Measurements from ENCODE around the gene RGS5. TPM values are rescaled to one million over a fixed set of nuclear protein-coding genes. Genes with fewer than 3 reads are reported as not detected.

Gene RGS5
- total RNA-seq, 1 experiment from 2014 or later = 4.6 TPM

DNA sequence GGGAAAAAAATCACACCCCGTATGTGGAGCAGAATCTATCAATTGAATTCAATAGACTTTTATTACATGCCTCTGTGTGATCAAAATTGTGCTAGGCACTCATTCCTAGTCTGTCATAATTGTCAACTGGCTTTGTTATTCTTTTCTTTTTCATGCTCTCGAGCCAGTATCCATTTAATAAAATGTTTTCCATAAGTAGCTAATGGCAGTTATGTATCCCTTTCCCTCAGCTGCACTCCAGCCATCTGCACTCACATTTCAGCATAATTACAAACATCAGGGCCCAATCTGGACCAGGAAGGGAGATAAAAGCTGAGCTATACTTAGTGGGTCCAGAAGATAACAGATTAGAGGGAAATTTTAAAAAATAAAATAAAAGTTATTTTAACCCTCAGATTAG is 15.9 kb downstream of the RGS5 start:
- H3K9ac ChIP-seq (ENCODE audit: low read length) = no peak overlapping the region
- BruUV-seq (replicated peaks) = no TSS peak
- ChIA-PET CTCF (no interaction called here), RAD21 (ENCODE audit: low non-redundant PET in 1 of 2, low total read pairs in 2 of 2, uncharacterized antibody in 2 of 2, unreplicated experiment in 2 of 2) (no interaction called here), POLR2A (no interaction called here)
- DNase-seq (ENCODE audit: low read depth, low spot score) = no peak
- no peaks in the 10 kb centered on the region for H3K27me3 ChIP-seq (ENCODE audit: insufficient read depth, low read length)
- no peaks in the 10 kb centered on the region for H4K20me1 ChIP-seq (ENCODE audit: insufficient read depth)
- no peaks in the 10 kb centered on the region for H3K4me1 ChIP-seq (ENCODE audit: control insufficient read depth in 1 of 2, insufficient read depth in 2 of 2, low read length in 2 of 2)
- no peak for TF ChIP-seq POLR2A (IDR thresholded peaks at IDR 0.05; ENCODE audit: borderline replicate concordance, extremely low read depth, insufficient read depth, insufficient read length)
- TF ChIP-seq POLR2AphosphoS5 (IDR thresholded peaks at IDR 0.05; ENCODE audit: low read depth, low read length) = no peak
- no peak for TF ChIP-seq SRF (IDR thresholded peaks at IDR 0.05; ENCODE audit: low read depth)
- no peak for TF ChIP-seq CEBPB (IDR thresholded peaks at IDR 0.05; ENCODE audit: low read depth)
- TF ChIP-seq FOSL1 (IDR thresholded peaks at IDR 0.05; ENCODE audit: low read depth) = no peak
- TF ChIP-seq, protein P1, sequence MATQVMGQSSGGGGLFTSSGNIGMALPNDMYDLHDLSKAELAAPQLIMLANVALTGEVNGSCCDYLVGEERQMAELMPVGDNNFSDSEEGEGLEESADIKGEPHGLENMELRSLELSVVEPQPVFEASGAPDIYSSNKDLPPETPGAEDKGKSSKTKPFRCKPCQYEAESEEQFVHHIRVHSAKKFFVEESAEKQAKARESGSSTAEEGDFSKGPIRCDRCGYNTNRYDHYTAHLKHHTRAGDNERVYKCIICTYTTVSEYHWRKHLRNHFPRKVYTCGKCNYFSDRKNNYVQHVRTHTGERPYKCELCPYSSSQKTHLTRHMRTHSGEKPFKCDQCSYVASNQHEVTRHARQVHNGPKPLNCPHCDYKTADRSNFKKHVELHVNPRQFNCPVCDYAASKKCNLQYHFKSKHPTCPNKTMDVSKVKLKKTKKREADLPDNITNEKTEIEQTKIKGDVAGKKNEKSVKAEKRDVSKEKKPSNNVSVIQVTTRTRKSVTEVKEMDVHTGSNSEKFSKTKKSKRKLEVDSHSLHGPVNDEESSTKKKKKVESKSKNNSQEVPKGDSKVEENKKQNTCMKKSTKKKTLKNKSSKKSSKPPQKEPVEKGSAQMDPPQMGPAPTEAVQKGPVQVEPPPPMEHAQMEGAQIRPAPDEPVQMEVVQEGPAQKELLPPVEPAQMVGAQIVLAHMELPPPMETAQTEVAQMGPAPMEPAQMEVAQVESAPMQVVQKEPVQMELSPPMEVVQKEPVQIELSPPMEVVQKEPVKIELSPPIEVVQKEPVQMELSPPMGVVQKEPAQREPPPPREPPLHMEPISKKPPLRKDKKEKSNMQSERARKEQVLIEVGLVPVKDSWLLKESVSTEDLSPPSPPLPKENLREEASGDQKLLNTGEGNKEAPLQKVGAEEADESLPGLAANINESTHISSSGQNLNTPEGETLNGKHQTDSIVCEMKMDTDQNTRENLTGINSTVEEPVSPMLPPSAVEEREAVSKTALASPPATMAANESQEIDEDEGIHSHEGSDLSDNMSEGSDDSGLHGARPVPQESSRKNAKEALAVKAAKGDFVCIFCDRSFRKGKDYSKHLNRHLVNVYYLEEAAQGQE (IDR thresholded peaks at IDR 0.05; ENCODE audit: low read depth) = no peak
- TF ChIP-seq CBX3 (IDR thresholded peaks at IDR 0.05; ENCODE audit: low read depth) = no peak
- no peak for TF ChIP-seq EZH2phosphoT487 (IDR thresholded peaks at IDR 0.05; ENCODE audit: borderline replicate concordance)
- no peak for TF ChIP-seq SP1 (IDR thresholded peaks at IDR 0.05; ENCODE audit: low read depth)
- TF ChIP-seq TCF7L2 (IDR thresholded peaks at IDR 0.05; ENCODE audit: borderline replicate concordance, extremely low read depth, insufficient read depth, insufficient read length) = no peak
- no peak for TF ChIP-seq ZFX (IDR thresholded peaks at IDR 0.05)
- TF ChIP-seq, protein P2, sequence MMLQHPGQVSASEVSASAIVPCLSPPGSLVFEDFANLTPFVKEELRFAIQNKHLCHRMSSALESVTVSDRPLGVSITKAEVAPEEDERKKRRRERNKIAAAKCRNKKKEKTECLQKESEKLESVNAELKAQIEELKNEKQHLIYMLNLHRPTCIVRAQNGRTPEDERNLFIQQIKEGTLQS (IDR thresholded peaks at IDR 0.05) = no peak
- no peak for TF ChIP-seq SIN3A (IDR thresholded peaks at IDR 0.05; ENCODE audit: low read depth)
- TF ChIP-seq, protein P3, sequence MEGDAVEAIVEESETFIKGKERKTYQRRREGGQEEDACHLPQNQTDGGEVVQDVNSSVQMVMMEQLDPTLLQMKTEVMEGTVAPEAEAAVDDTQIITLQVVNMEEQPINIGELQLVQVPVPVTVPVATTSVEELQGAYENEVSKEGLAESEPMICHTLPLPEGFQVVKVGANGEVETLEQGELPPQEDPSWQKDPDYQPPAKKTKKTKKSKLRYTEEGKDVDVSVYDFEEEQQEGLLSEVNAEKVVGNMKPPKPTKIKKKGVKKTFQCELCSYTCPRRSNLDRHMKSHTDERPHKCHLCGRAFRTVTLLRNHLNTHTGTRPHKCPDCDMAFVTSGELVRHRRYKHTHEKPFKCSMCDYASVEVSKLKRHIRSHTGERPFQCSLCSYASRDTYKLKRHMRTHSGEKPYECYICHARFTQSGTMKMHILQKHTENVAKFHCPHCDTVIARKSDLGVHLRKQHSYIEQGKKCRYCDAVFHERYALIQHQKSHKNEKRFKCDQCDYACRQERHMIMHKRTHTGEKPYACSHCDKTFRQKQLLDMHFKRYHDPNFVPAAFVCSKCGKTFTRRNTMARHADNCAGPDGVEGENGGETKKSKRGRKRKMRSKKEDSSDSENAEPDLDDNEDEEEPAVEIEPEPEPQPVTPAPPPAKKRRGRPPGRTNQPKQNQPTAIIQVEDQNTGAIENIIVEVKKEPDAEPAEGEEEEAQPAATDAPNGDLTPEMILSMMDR (IDR thresholded peaks at IDR 0.05 in 2 of 3, conservative IDR thresholded peaks at IDR 0.05 in 1 of 3; ENCODE audit: borderline replicate concordance in 1 of 3, insufficient read depth in 1 of 3, low read depth in 2 of 3, low read length in 2 of 3) = no peak
- TF ChIP-seq, protein P4, sequence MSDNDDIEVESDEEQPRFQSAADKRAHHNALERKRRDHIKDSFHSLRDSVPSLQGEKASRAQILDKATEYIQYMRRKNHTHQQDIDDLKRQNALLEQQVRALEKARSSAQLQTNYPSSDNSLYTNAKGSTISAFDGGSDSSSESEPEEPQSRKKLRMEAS (IDR thresholded peaks at IDR 0.05) = no peak
- no peak for TF ChIP-seq ELF1 (IDR thresholded peaks at IDR 0.05; ENCODE audit: borderline replicate concordance, low read depth)
- no peak overlapping the region for H2AFZ ChIP-seq (ENCODE audit: low read depth, low read length, poor library complexity, severe bottlenecking)
- H3K4me3 ChIP-seq (replicated peaks in 1 of 2; ENCODE audit: low read depth in 1 of 2, low read length in 2 of 2) = no peak overlapping the region
- H3K36me3 ChIP-seq (ENCODE audit: control insufficient read depth in 1 of 2, insufficient read depth in 2 of 2, low read length in 2 of 2) = no peaks in the 10 kb centered on the region
- H3K9me3 ChIP-seq (ENCODE audit: control insufficient read depth in 1 of 2, insufficient read depth in 1 of 2, low read depth in 1 of 2, low read length in 2 of 2) = no peaks in the 10 kb centered on the region
- H3K27ac ChIP-seq (ENCODE audit: low read depth, low read length) = no peak overlapping the region
- no peaks in the 10 kb centered on the region for H3K9me2 ChIP-seq (ENCODE audit: insufficient read depth)
- intact Hi-C loops (cut with micrococcal nuclease) = no loop called here
- no peak overlapping the region for H3K4me2 ChIP-seq (ENCODE audit: low read length)
- no peaks in the 10 kb centered on the region for H3K79me2 ChIP-seq (ENCODE audit: insufficient read depth, low read length)
- ATAC-seq = no peak

Measured in HCT116 (cell line).